Coronary artery (tissue), 2 donors: ENCODE results near the gene CFTR.
"Not testable (repeated sequence)": the region's sequence is repeated elsewhere in the genome, so short reads cannot be mapped to it uniquely, and the experiment has no call there.

Experiments
- DNase-seq: peaks from one replicate; pipeline ENCODE4 v3.0.0-alpha.2; 2017; ENCODE audit warnings: low spot score
- H3K27ac ChIP-seq, 2 donors: fragments of 200-600 bp; sonication (generic); one replicate each; pipeline ENCODE4 v1.5.1; 2016 to 2019
- H3K4me3 ChIP-seq: fragments of 200-600 bp; sonication (generic); 2 replicates; pipeline ENCODE4 v1.5.1; 2016; ENCODE audit warnings: mild to moderate bottlenecking, moderate library complexity
- CTCF ChIP-seq: fragments of 200-600 bp; sonication (generic); IDR thresholded peaks from one replicate; pipeline ENCODE4 v1.5.1; 2019; ENCODE audit warnings: antibody characterized with exemption

The CFTR gene

DNA sequence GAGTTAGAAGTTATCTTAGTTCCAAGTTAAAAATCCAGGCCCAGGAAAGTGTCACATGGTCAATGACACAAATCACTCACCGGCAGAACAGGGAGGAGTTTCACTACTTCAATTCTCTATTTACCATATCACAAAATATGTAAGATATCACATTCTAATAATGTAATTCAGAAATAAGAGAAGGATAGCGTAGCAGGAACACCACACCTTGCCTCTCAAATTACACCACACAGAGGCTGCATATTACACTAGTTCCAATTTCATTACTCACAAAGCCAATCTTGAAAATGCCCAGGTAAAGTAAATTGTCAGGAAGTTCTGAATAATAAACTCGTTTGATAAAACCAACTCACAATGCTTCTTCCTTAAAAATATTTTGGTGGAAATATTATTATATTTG is 224.2 kb downstream of the CFTR start:
- no peak for TF ChIP-seq CTCF
- H3K27ac ChIP-seq = no peak overlapping the region
- no peak for DNase-seq
- no peak overlapping the region for H3K4me3 ChIP-seq

DNA sequence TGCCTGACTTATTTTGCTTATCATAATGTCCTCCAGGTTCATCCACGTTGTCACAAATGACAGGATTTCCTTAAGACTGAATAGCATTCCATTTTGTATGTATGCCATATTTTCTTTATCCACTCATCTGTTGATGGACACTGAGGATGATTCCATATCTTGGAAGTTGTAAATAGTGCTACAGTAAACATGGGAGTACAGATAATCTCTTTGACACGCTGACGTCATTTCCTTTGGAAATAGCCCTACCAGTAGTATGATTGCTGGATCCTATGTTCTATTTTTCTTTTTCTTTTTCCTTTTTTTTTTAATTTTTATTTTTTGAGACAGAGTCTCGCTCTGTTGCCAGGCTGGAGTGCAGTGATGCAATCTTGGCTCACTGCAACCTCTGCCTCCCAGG is 225.8 kb downstream of the CFTR start:
- Histone ChIP-seq H3K4me3 (no peak overlapping the region), H3K27ac (no peak overlapping the region)
- no peak for DNase-seq
- no peak for TF ChIP-seq CTCF

DNA sequence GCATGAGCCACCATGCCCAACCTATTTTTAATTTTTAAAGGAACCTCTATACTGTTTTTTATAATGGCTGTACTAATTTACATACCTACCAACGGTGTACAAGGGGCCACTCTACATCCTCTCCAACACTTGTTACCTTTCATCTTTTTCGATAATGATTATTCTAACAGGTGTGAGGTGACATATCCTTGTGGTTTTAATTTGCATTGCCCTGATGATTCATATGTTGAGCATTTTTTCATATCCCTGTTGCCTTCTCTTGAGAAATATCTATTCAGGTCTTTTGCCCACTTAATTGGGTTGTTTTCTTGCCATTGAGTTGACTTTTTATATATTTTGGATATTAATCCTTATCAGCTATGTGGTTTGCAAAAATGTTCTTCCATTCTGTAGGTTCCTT is 226.4 kb downstream of the CFTR start:
- TF ChIP-seq CTCF = no peak
- no peak for DNase-seq
- Histone ChIP-seq H3K27ac (no peak overlapping the region), H3K4me3 (no peak overlapping the region)

GRCh38 chr7:117707080-117707479 is 227.3 kb downstream of the CFTR start:
- TF ChIP-seq CTCF = no peak
- DNase-seq = no peak
- H3K27ac ChIP-seq = no peak overlapping the region
- H3K4me3 ChIP-seq = no peak overlapping the region

DNA sequence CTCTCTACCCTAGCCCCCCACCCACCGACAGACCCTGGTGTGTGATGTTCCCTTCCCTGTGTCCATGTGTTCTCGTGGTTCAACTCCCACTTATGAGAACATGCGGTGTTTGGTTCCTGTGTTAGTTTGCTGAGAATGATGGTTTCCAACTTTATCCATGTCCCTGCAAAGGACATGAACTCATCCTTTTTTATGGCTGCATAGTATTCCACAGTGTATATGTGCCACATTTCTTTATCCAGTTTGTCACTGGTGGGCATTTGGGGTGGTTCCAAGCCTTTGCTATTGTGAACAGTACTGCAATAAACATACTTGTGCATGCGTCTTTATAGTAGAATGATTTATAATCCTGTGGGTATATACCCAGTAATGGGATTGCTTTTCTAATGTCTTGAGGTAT is 228.3 kb downstream of the CFTR start:
- DNase-seq, H3K4me3 ChIP-seq, H3K27ac ChIP-seq: not testable (repeated sequence)

DNA sequence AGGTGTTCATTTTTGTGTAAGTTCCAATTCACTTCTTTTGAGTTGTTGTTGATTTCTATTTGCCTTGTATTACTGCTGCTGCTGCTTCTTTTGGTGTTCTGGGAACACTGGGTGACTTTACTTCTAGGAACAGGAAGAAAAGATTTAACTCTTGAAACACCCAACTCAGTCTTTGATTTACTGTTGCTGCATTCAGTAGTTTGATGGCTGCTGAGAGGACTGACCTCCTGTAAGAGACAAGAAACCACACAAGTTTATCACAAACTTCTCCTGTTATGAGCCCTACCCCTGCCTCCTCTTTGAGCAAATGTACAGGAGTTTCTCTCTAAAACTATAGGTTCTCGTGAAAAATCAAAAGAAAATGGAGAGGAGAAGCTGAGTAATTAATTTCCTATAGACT is 231.7 kb downstream of the CFTR start:
- Histone ChIP-seq H3K4me3 (no peak overlapping the region), H3K27ac (no peak overlapping the region)
- no peak for TF ChIP-seq CTCF
- no peak for DNase-seq

GRCh38 chr7:117715784-117716445 is 236.1 kb downstream of the CFTR start:
- no peak overlapping the region for H3K27ac ChIP-seq
- no peak for TF ChIP-seq CTCF
- no peak for DNase-seq

More at GRCh38 chr7:117715784-117716445, 236.1 kb downstream of the CFTR start:
- H3K4me3 ChIP-seq = no peak overlapping the region
